GM23338 (cell line): Measurements from ENCODE around the gene JAG1. TPM values are rescaled to one million over a fixed set of nuclear protein-coding genes. Genes with fewer than 3 reads are reported as not detected.

Source experiments
- ATAC-seq: fragments of 200-7000 bp; cut with Tn5 transposase; 3 replicates; pipeline ENCODE4 v1.9.1; 2020
- DNase-seq: peaks from one replicate; pipeline ENCODE4 v3.0.0-alpha.2; 2015; ENCODE audit warnings: low spot score
- H2AFZ ChIP-seq: fragments of 200-600 bp; sonication (generic); 2 replicates; pipeline ENCODE4 v1.8.0; 2016; ENCODE audit warnings: antibody characterized with exemption, mild to moderate bottlenecking, moderate library complexity
- H3F3A ChIP-seq: fragments of 200-600 bp; sonication (generic); replicated peaks from 2 replicates; pipeline ENCODE4 v1.8.0; 2017; ENCODE audit warnings: antibody characterized with exemption, mixed run types, low read depth
- H3K27ac ChIP-seq: fragments of 200-600 bp; sonication (generic); 2 replicates; pipeline ENCODE4 v1.6.1; 2016; ENCODE audit warnings: low read depth
- H3K27me3 ChIP-seq: fragments of 200-600 bp; sonication (generic); 2 replicates; pipeline ENCODE4 v1.8.0; 2016; ENCODE audit warnings: mild to moderate bottlenecking, mixed run types, moderate library complexity; ENCODE audit not compliant: insufficient read depth
- H3K36me3 ChIP-seq: fragments of 200-600 bp; sonication (generic); 2 replicates; pipeline ENCODE4 v1.8.0; 2016; ENCODE audit warnings: mild to moderate bottlenecking; ENCODE audit not compliant: insufficient read depth
- H3K4me1 ChIP-seq: fragments of 200-600 bp; sonication (generic); 2 replicates; pipeline ENCODE4 v1.8.0; 2016; ENCODE audit warnings: mild to moderate bottlenecking, moderate library complexity; ENCODE audit not compliant: insufficient read depth
- H3K4me2 ChIP-seq: fragments of 200-600 bp; sonication (generic); 2 replicates; pipeline ENCODE4 v1.7.1; 2017; ENCODE audit warnings: mixed run types
- H3K4me3 ChIP-seq: fragments of 200-600 bp; sonication (generic); 2 replicates; pipeline ENCODE4 v1.6.1; 2016; ENCODE audit warnings: mixed run types
- H3K79me2 ChIP-seq: fragments of 200-600 bp; sonication (generic); replicated peaks from 2 replicates; pipeline ENCODE4 v1.8.0; 2017; ENCODE audit warnings: mild to moderate bottlenecking; ENCODE audit not compliant: insufficient read depth
- H3K9me2 ChIP-seq: fragments of 200-600 bp; sonication (generic); 2 replicates; pipeline ENCODE4 v1.8.0; 2017; ENCODE audit not compliant: insufficient read depth
- H4K20me1 ChIP-seq: fragments of 200-600 bp; sonication (generic); replicated peaks from 2 replicates; pipeline ENCODE4 v1.8.0; 2017; ENCODE audit warnings: mild to moderate bottlenecking; ENCODE audit not compliant: insufficient read depth
- H3K27ac Mint-ChIP-seq: 2 replicates; pipeline ENCODE4 v1.8.0; 2020; ENCODE audit warnings: inconsistent platforms, mild to moderate bottlenecking, moderate library complexity, mixed read lengths
- H3K27me3 Mint-ChIP-seq: 3 replicates; pipeline ENCODE4 v1.8.0; 2022; ENCODE audit warnings: low read depth, mild to moderate bottlenecking, moderate library complexity, mixed read lengths, inconsistent platforms; ENCODE audit not compliant: insufficient read depth, poor library complexity
- H3K36me3 Mint-ChIP-seq: 3 replicates; pipeline ENCODE4 v1.8.0; 2021; ENCODE audit warnings: low read depth, mild to moderate bottlenecking, inconsistent platforms, moderate library complexity, mixed read lengths
- H3K4me1 Mint-ChIP-seq: 3 replicates; pipeline ENCODE4 v1.8.0; 2020; ENCODE audit warnings: mild to moderate bottlenecking, inconsistent platforms, mixed read lengths
- H3K4me3 Mint-ChIP-seq: 3 replicates; pipeline ENCODE4 v1.8.0; 2021; ENCODE audit warnings: moderate library complexity, mild to moderate bottlenecking, inconsistent platforms, mixed read lengths
- H3K9me3 Mint-ChIP-seq: 3 replicates; pipeline ENCODE4 v1.8.0; 2020; ENCODE audit warnings: moderate library complexity, mild to moderate bottlenecking, inconsistent platforms, mixed read lengths
- CREB1 ChIP-seq: fragments of 250-450 bp; sonication (Bioruptor Pico); IDR thresholded peaks from 2 replicates; pipeline ENCODE4 v1.5.0; 2020; ENCODE audit warnings: low read depth, mild to moderate bottlenecking, moderate library complexity
- EZH2 ChIP-seq: fragments of 200-600 bp; sonication (generic); IDR thresholded peaks from one replicate; pipeline ENCODE4 v1.8.0; 2017; ENCODE audit warnings: antibody characterized with exemption, mild to moderate bottlenecking, low read depth; ENCODE audit not compliant: unreplicated experiment
- EZH2phosphoT487 ChIP-seq: fragments of 200-600 bp; sonication (generic); IDR thresholded peaks from one replicate; pipeline ENCODE4 v1.8.1; 2018; ENCODE audit warnings: antibody characterized with exemption; ENCODE audit not compliant: unreplicated experiment
- NANOG ChIP-seq: IDR thresholded peaks from 2 replicates; pipeline ENCODE4 v1.6.1; 2016; ENCODE audit warnings: antibody characterized with exemption, borderline replicate concordance
- STAT1 ChIP-seq: IDR thresholded peaks from one replicate; pipeline ENCODE4 v1.6.1; 2016; ENCODE audit warnings: antibody characterized with exemption; ENCODE audit not compliant: unreplicated experiment
- ZNF114 ChIP-seq: fragments of 250-450 bp; sonication (Bioruptor Pico); IDR thresholded peaks from 2 replicates; pipeline ENCODE4 v1.5.0; 2020; ENCODE audit warnings: mild to moderate bottlenecking, moderate library complexity
- ZNF331 ChIP-seq: fragments of 250-450 bp; sonication (Bioruptor Pico); IDR thresholded peaks from 2 replicates; pipeline ENCODE4 v1.5.0; 2020; ENCODE audit warnings: low read depth, mild to moderate bottlenecking, moderate library complexity
- polyA plus RNA-seq: library from polyadenylated mRNA; unstranded; fragments of >200 nt; fragmentation: Nextera tagmentation; extraction: Ambion mirVana; gene quantifications from 2 replicates; pipeline ENCODE4 v1.2.1, GENCODE V29; 2016
- total RNA-seq: library from RNA; depleted of rRNA; stranded (reverse); fragments of >200 nt; shearing (Covaris generic); gene quantifications from 2 replicates; pipeline ENCODE4 v1.2.3, GENCODE V29; 2014
- TF ChIP-seq, protein P1 (sequence below): IDR thresholded peaks from one replicate; pipeline ENCODE4 v1.6.1; 2018; ENCODE audit warnings: antibody characterized with exemption; ENCODE audit not compliant: unreplicated experiment
- TF ChIP-seq, protein P2 (sequence below): fragments of 250-450 bp; sonication (Bioruptor Pico); IDR thresholded peaks from 2 replicates; pipeline ENCODE4 v1.5.0; 2020; ENCODE audit warnings: mild to moderate bottlenecking, moderate library complexity
- TF ChIP-seq, protein P3 (sequence below): IDR thresholded peaks from 2 replicates; pipeline ENCODE4 v1.6.1; 2016; ENCODE audit warnings: antibody characterized with exemption

Gene JAG1
- total and polyA plus RNA-seq, 2 experiments from 2014 or later, result 9.7 to 46.5 TPM

DNA sequence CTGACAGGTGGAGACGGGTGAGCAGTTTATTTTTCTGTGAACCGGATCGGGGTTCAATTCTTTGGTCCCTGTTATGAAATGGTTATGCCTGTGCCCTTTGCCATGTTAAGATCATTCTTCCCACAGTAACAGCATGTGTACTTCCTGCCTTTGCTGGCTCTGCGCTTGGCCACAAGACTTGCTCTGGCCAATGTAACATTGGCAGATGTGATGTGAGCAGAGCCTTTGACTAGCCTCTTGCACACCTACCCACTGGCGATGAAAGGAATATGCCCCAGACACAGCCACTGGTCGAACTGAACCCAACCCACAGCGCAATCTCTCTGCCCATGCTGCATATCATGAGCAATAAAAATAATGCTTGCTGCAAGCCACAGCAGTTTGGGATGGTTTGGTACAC lies 31.9 kb downstream of the JAG1 start (continued):
- TF ChIP-seq, protein P1, sequence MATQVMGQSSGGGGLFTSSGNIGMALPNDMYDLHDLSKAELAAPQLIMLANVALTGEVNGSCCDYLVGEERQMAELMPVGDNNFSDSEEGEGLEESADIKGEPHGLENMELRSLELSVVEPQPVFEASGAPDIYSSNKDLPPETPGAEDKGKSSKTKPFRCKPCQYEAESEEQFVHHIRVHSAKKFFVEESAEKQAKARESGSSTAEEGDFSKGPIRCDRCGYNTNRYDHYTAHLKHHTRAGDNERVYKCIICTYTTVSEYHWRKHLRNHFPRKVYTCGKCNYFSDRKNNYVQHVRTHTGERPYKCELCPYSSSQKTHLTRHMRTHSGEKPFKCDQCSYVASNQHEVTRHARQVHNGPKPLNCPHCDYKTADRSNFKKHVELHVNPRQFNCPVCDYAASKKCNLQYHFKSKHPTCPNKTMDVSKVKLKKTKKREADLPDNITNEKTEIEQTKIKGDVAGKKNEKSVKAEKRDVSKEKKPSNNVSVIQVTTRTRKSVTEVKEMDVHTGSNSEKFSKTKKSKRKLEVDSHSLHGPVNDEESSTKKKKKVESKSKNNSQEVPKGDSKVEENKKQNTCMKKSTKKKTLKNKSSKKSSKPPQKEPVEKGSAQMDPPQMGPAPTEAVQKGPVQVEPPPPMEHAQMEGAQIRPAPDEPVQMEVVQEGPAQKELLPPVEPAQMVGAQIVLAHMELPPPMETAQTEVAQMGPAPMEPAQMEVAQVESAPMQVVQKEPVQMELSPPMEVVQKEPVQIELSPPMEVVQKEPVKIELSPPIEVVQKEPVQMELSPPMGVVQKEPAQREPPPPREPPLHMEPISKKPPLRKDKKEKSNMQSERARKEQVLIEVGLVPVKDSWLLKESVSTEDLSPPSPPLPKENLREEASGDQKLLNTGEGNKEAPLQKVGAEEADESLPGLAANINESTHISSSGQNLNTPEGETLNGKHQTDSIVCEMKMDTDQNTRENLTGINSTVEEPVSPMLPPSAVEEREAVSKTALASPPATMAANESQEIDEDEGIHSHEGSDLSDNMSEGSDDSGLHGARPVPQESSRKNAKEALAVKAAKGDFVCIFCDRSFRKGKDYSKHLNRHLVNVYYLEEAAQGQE, result no peak
- no peak for TF ChIP-seq NANOG

DNA sequence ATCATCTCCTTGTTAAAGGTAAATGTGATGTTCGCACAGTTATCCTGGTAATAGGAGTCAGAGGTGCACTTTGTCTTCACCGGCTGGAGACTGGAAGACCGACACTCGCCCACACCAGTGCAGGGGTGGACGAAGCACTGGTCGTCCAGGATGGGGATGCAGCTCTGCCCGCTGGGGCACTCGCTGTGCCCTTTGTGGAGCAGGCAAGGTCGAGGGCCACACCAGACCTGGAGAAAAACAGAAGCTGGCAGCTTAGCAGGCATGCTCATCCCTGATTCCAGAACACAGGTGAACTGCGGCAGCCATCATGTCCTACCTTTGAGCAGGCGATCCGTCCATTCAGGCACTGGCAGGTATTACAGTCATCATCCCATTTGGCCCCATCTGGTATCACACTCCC lies 32.3 kb downstream of the JAG1 start:
- Mint-ChIP-seq H3K27ac (no peak overlapping the region), H3K4me1 (peaks cover 31% of the 10 kb centered on the region), H3K9me3 (no peaks in the 10 kb centered on the region), H3K4me3 (no peak overlapping the region), H3K27me3 (peaks cover 6% of the 10 kb centered on the region), H3K36me3 (peaks cover 87% of the 10 kb centered on the region)
- Histone ChIP-seq H3K79me2 (0 out of 2 replicates have a peak, but pooled peaks cover 3% of the 10 kb centered on the region), H3K4me1 (peaks cover 22% of the 10 kb centered on the region), H3K4me2 (no peak overlapping the region), H3K4me3 (no peak overlapping the region), H3K27me3 (no peaks in the 10 kb centered on the region), H3F3A (no peaks in the 10 kb centered on the region), H3K9me2 (no peaks in the 10 kb centered on the region; the same call in 1 of the 2 replicates), H3K36me3 (peaks cover 61% of the 10 kb centered on the region), H4K20me1 (0 out of 2 replicates have a peak, but pooled peaks cover 2% of the 10 kb centered on the region), H2AFZ (no peak overlapping the region), H3K27ac (no peak overlapping the region)
- DNase-seq (no peak), ATAC-seq (no peak)
- TF ChIP-seq EZH2, result no peak
- no peak for TF ChIP-seq CREB1 (CRISPR knock-in tag)
- TF ChIP-seq ZNF114 (CRISPR knock-in tag), result no peak
- TF ChIP-seq EZH2phosphoT487, result no peak
- TF ChIP-seq ZNF331, result no peak
- TF ChIP-seq, protein P2, sequence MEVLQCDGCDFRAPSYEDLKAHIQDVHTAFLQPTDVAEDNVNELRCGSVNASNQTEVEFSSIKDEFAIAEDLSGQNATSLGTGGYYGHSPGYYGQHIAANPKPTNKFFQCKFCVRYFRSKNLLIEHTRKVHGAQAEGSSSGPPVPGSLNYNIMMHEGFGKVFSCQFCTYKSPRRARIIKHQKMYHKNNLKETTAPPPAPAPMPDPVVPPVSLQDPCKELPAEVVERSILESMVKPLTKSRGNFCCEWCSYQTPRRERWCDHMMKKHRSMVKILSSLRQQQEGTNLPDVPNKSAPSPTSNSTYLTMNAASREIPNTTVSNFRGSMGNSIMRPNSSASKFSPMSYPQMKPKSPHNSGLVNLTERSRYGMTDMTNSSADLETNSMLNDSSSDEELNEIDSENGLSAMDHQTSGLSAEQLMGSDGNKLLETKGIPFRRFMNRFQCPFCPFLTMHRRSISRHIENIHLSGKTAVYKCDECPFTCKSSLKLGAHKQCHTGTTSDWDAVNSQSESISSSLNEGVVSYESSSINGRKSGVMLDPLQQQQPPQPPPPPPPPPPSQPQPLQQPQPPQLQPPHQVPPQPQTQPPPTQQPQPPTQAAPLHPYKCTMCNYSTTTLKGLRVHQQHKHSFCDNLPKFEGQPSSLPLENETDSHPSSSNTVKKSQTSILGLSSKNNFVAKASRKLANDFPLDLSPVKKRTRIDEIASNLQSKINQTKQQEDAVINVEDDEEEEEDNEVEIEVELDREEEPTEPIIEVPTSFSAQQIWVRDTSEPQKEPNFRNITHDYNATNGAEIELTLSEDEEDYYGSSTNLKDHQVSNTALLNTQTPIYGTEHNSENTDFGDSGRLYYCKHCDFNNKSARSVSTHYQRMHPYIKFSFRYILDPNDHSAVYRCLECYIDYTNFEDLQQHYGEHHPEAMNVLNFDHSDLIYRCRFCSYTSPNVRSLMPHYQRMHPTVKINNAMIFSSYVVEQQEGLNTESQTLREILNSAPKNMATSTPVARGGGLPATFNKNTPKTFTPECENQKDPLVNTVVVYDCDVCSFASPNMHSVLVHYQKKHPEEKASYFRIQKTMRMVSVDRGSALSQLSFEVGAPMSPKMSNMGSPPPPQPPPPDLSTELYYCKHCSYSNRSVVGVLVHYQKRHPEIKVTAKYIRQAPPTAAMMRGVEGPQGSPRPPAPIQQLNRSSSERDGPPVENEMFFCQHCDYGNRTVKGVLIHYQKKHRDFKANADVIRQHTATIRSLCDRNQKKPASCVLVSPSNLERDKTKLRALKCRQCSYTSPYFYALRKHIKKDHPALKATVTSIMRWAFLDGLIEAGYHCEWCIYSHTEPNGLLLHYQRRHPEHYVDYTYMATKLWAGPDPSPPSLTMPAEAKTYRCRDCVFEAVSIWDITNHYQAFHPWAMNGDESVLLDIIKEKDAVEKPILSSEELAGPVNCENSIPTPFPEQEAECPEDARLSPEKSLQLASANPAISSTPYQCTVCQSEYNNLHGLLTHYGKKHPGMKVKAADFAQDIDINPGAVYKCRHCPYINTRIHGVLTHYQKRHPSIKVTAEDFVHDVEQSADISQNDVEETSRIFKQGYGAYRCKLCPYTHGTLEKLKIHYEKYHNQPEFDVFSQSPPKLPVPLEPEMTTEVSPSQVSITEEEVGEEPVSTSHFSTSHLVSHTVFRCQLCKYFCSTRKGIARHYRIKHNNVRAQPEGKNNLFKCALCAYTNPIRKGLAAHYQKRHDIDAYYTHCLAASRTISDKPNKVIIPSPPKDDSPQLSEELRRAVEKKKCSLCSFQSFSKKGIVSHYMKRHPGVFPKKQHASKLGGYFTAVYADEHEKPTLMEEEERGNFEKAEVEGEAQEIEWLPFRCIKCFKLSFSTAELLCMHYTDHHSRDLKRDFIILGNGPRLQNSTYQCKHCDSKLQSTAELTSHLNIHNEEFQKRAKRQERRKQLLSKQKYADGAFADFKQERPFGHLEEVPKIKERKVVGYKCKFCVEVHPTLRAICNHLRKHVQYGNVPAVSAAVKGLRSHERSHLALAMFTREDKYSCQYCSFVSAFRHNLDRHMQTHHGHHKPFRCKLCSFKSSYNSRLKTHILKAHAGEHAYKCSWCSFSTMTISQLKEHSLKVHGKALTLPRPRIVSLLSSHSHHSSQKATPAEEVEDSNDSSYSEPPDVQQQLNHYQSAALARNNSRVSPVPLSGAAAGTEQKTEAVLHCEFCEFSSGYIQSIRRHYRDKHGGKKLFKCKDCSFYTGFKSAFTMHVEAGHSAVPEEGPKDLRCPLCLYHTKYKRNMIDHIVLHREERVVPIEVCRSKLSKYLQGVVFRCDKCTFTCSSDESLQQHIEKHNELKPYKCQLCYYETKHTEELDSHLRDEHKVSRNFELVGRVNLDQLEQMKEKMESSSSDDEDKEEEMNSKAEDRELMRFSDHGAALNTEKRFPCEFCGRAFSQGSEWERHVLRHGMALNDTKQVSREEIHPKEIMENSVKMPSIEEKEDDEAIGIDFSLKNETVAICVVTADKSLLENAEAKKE (CRISPR knock-in tag), result no peak
- no peak for TF ChIP-seq NANOG
- TF ChIP-seq STAT1, result no peak
- TF ChIP-seq, protein P1, result no peak
- TF ChIP-seq, protein P3, sequence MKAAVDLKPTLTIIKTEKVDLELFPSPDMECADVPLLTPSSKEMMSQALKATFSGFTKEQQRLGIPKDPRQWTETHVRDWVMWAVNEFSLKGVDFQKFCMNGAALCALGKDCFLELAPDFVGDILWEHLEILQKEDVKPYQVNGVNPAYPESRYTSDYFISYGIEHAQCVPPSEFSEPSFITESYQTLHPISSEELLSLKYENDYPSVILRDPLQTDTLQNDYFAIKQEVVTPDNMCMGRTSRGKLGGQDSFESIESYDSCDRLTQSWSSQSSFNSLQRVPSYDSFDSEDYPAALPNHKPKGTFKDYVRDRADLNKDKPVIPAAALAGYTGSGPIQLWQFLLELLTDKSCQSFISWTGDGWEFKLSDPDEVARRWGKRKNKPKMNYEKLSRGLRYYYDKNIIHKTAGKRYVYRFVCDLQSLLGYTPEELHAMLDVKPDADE, result no peak
